Endothelial cell of umbilical vein (primary cell): ENCODE data around the gene ZNF697. TPM values are rescaled to one million over a fixed set of nuclear protein-coding genes. Genes with fewer than 3 reads are reported as not detected.

ENCODE experiments used
- Bru-seq: library from RNA; stranded (reverse); fragments of 400-500 nt; gene quantifications from one replicate; lab custom pipeline; 2021; lab: Mats Ljungman, UMichigan
- BruChase-seq, 2 experiments: library from RNA; stranded (reverse); fragments of 400-500 nt; gene quantifications; one replicate each; lab custom pipeline; 2021; lab: Mats Ljungman, UMichigan
- BruUV-seq: library from RNA; stranded (reverse); fragments of 400-500 nt; replicated peaks from 2 replicates; lab custom pipeline; 2021; lab: Mats Ljungman, UMichigan
- CTCF ChIA-PET: fragments of 300-600, 350-600 bp; sonication (Branson Sonifier 250); formaldehyde crosslinking; loops from one replicate; lab custom pipeline; 2021; ENCODE audit warnings: antibody characterized with exemption, inconsistent platforms; lab: Charles Lee
- POLR2A ChIA-PET: fragments of 300-600, 350-600 bp; sonication (Branson Sonifier 250); formaldehyde crosslinking; loops from one replicate; lab custom pipeline; 2021; ENCODE audit warnings: antibody characterized with exemption, inconsistent platforms; lab: Charles Lee
- DNase-seq: peaks from one replicate; pipeline ENCODE4 v3.0.0-alpha.2; 2011; ENCODE audit warnings: low read depth, low spot score
- FAIRE-seq: peaks from 2 replicates; lab custom pipeline; 2011; peaks lifted over from hg19 to GRCh38; lab: Jason Lieb, UNC
- H2AFZ ChIP-seq: 2 replicates; pipeline ENCODE4 v1.6.0; 2012; ENCODE audit warnings: low read depth, low read length, control low read depth, inconsistent platforms
- H3K27ac ChIP-seq: 2 replicates; pipeline ENCODE4 v1.5.1; 2011; ENCODE audit warnings: low read depth, mild to moderate bottlenecking, control low read depth, low read length, moderate library complexity; ENCODE audit not compliant: insufficient read depth
- H3K27me3 ChIP-seq, 2 experiments: 2 replicates each; pipeline versions ENCODE4 v1.6.0 to v1.6.1; 2011; ENCODE audit warnings: low read length in 2 of 2, mixed read lengths in 1 of 2; ENCODE audit not compliant: control insufficient read depth in 2 of 2, insufficient read depth in 2 of 2
- H3K36me3 ChIP-seq, 2 experiments: 2 replicates in 1 of 2; 3 replicates in 1 of 2; pipeline ENCODE4 v1.5.1; 2011; ENCODE audit warnings: low read length in 2 of 2, mild to moderate bottlenecking in 1 of 2, moderate library complexity in 1 of 2; ENCODE audit not compliant: control insufficient read depth in 2 of 2, insufficient read depth in 2 of 2; ENCODE audit errors: extremely low read depth in 1 of 2
- H3K4me1 ChIP-seq: 3 replicates; pipeline ENCODE4 v1.5.1; 2011; ENCODE audit warnings: mild to moderate bottlenecking, low read length; ENCODE audit not compliant: control insufficient read depth, insufficient read depth; ENCODE audit errors: extremely low read depth
- H3K4me2 ChIP-seq: 2 replicates; pipeline ENCODE4 v1.6.1; 2011; ENCODE audit warnings: low read length, control low read depth, mixed read lengths; ENCODE audit not compliant: insufficient read depth
- H3K4me3 ChIP-seq, 3 experiments: fragments of 200-600 bp in 1 of 3; sonication (generic), shearing (Covaris generic) in 1 of 3; replicated peaks in 1 of 3; 2 replicates each; pipeline ENCODE4 v1.5.1; 2011 to 2016; ENCODE audit warnings: control low read depth in 3 of 3, low read length in 3 of 3, mild to moderate bottlenecking in 2 of 3, inconsistent platforms in 1 of 3, low read depth in 1 of 3, moderate library complexity in 1 of 3; ENCODE audit not compliant: insufficient read depth in 1 of 3
- H3K79me2 ChIP-seq: 2 replicates; pipeline ENCODE4 v1.6.0; 2012; ENCODE audit warnings: low read length, inconsistent platforms; ENCODE audit not compliant: control insufficient read depth, insufficient read depth
- H3K9ac ChIP-seq: replicated peaks from 2 replicates; pipeline ENCODE3; 2011; ENCODE audit warnings: low read length, control low read depth; ENCODE audit not compliant: insufficient read depth; ENCODE audit errors: extremely low read depth
- H3K9me1 ChIP-seq: replicated peaks from 3 replicates; pipeline ENCODE4 v1.6.0; 2011; ENCODE audit warnings: mild to moderate bottlenecking, low read length; ENCODE audit not compliant: control insufficient read depth, insufficient read depth; ENCODE audit errors: extremely low read depth
- H3K9me3 ChIP-seq: replicated peaks from 2 replicates; pipeline ENCODE4 v1.5.1; 2012; ENCODE audit warnings: low read length, inconsistent platforms; ENCODE audit not compliant: control insufficient read depth, insufficient read depth
- H4K20me1 ChIP-seq: replicated peaks from 2 replicates; pipeline ENCODE3; 2011; ENCODE audit warnings: mild to moderate bottlenecking, low read length; ENCODE audit not compliant: control insufficient read depth, insufficient read depth; ENCODE audit errors: extremely low read depth
- CTCF ChIP-seq, 2 donors: IDR thresholded peaks; 1 replicate in 1 of 2; 2 replicates in 1 of 2; pipeline ENCODE4 v1.5.1; 2011; ENCODE audit warnings: low read length in 2 of 2, mild to moderate bottlenecking in 2 of 2, moderate library complexity in 2 of 2, control low read depth in 1 of 2, inconsistent platforms in 1 of 2, low read depth in 1 of 2; ENCODE audit not compliant: insufficient read depth in 1 of 2; ENCODE audit errors: extremely low read depth in 1 of 2
- EZH2 ChIP-seq: IDR thresholded peaks from 2 replicates; pipeline ENCODE4 v1.6.1; 2012; ENCODE audit warnings: borderline replicate concordance, low read depth, mild to moderate bottlenecking, moderate library complexity, low read length, inconsistent platforms; ENCODE audit not compliant: severe bottlenecking
- FOS ChIP-seq: IDR thresholded peaks from 2 replicates; pipeline ENCODE4 v1.6.1; 2011; ENCODE audit warnings: mild to moderate bottlenecking, low read length, moderate library complexity, borderline replicate concordance; ENCODE audit not compliant: insufficient read depth
- MAX ChIP-seq: IDR thresholded peaks from 2 replicates; pipeline ENCODE4 v1.6.1; 2011; ENCODE audit not compliant: insufficient read depth, insufficient read length
- MYC ChIP-seq: IDR thresholded peaks from one replicate; pipeline ENCODE4 v1.6.1; 2011; ENCODE audit warnings: mild to moderate bottlenecking, low read depth, low read length
- POLR2A ChIP-seq: IDR thresholded peaks from 2 replicates; pipeline ENCODE4 v1.6.1; 2012; ENCODE audit warnings: low read depth, mild to moderate bottlenecking, control low read depth, low read length
- POLR2AphosphoS5 ChIP-seq: IDR thresholded peaks from 2 replicates; pipeline ENCODE4 v1.6.1; 2012; ENCODE audit warnings: low read depth, mild to moderate bottlenecking, control low read depth, low read length, moderate library complexity; ENCODE audit not compliant: insufficient read depth
- dilution Hi-C: fragments of 300-500 bp; cut with MboI; formaldehyde crosslinking; loops from one replicate; pipeline ENCODE4 v1.15.0; 2019; ENCODE audit warnings: low sequenced_read_pairs; ENCODE audit not compliant: extremely low pct_ligation_motif_present
- intact Hi-C: fragments of 100-400 bp; cut with micrococcal nuclease; formaldehyde crosslinking; loops from one replicate; pipeline ENCODE4 v1.10.0; 2022
- long read RNA-seq: library from polyadenylated mRNA; stranded (forward); transcript quantifications from one replicate; pipeline ENCODE4 v2.0.0, GENCODE V29; 2021
- polyA minus RNA-seq, 3 experiments: library from RNA; depleted of rRNA, polyadenylated mRNA; stranded (reverse); fragments of >200 nt; gene quantifications; 1 replicate in 1 of 3; 2 replicates in 2 of 3; pipeline ENCODE4 v1.2.3, GENCODE V29; 2011
- polyA plus RNA-seq, 4 experiments: library from polyadenylated mRNA; depleted of rRNA in 3 of 4; stranded (reverse) in 3 of 4; unstranded in 1 of 4; fragments of >200 nt; gene quantifications; 2 replicates each; pipeline versions ENCODE4 v1.2.1 to v1.2.3, GENCODE V29; 2011 to 2012; ENCODE audit warnings: missing spikeins in 1 of 4
- total RNA-seq: library from RNA; stranded (reverse); gene quantifications from 2 replicates; pipeline ENCODE4 v1.2.3, GENCODE V29; 2021

The ZNF697 gene
- total RNA-seq: 14.1 and 15.0 TPM in 2 replicates
- 6.2 and 6.3 TPM in 2 replicates for polyA plus RNA-seq
- 5.2 and 5.9 TPM in 2 replicates for polyA plus RNA-seq (2011; cell fraction: cytosol; rRNA removed)
- 14.7 and 17.0 TPM in 2 replicates for polyA plus RNA-seq (2011; cell fraction: nucleus; rRNA removed)
- polyA plus RNA-seq (2012): 11.7 and 13.9 TPM in 2 replicates
- 15.0 and 16.5 TPM in 2 replicates for polyA minus RNA-seq
- 2.8 TPM for polyA minus RNA-seq (2011; cell fraction: cytosol; rRNA and poly(A)+ RNA removed)
- 30.5 and 32.3 TPM in 2 replicates for polyA minus RNA-seq (2011; cell fraction: nucleus; rRNA and poly(A)+ RNA removed)
- Bru-seq, nascent RNA: percentile 91 among the genes with signal in this experiment
- BruChase-seq, experiment 1, labeled RNA remaining after a 6-hour chase: percentile 89 among the genes with signal in this experiment
- BruChase-seq, experiment 2, labeled RNA remaining after a 2-hour chase: percentile 89 among the genes with signal in this experiment
- long read RNA-seq, partial matches to known transcripts: 0 of 1 reads
- long read RNA-seq, other reads (novel, unspliced or antisense): 1 of 1 reads

GRCh38 chr1:119647734-119648619, at the start of gene ZNF697:
Gene ZNF697, minus strand, starts transcription at chr1:119648266. Its CDS starts 22,166 bp downstream, at chr1:119626100.
- peak; percentile 92 for FAIRE-seq
- dilution Hi-C loops: no loop called here
- peak; percentile 98 for DNase-seq
- H3K4me3 ChIP-seq: peak within 1 kb of the TSS; percentile 53 to 99 (median 70)
- H3K79me2 ChIP-seq: peaks cover 46% of the 10 kb centered on the region
- H3K4me2 ChIP-seq: peak within 1 kb of the TSS; percentile 89
- peaks cover 0 to 3% of the 10 kb centered on the region in 2 experiments for H3K27me3 ChIP-seq
- intact Hi-C loops: loop anchor here (1.0 kb wide), 5 partner anchors 12 to 35 kb away; no protein-coding TSS in a partner anchor
- CTCF ChIA-PET: interaction anchor here (0.6 to 7.2 kb wide), 17 partner anchors 9 to 197 kb away, joined by 3 to 110 read pairs (median 13); partner anchors contain the start of gene PHGDH
- H3K9me3 ChIP-seq: no peaks in the 10 kb centered on the region
- peak within 1 kb of the TSS; percentile 49 for H2AFZ ChIP-seq
- no peaks in the 10 kb centered on the region for H3K9me1 ChIP-seq
- H3K4me1 ChIP-seq: peaks cover 29% of the 10 kb centered on the region
- H4K20me1 ChIP-seq: no peaks in the 10 kb centered on the region
- peak within 1 kb of the TSS; percentile 95 for H3K9ac ChIP-seq
- no peaks in the 10 kb centered on the region for H3K36me3 ChIP-seq
- TF ChIP-seq MAX: peak; percentile 3
- TF ChIP-seq POLR2A: peak; percentile 85
- peak in 1 of 2 donors; percentile 71 for TF ChIP-seq CTCF (IDR thresholded peaks at IDR 0.05; ENCODE audit: extremely low read depth in 1 of 2, insufficient read depth in 1 of 2, low read depth in 1 of 2, low read length in 2 of 2)
- TF ChIP-seq POLR2AphosphoS5: peak; percentile 92
- peak; percentile 13 for TF ChIP-seq MYC
- no peak for TF ChIP-seq EZH2
- TF ChIP-seq FOS: no peak
- peak within 1 kb of the TSS; percentile 91 for H3K27ac ChIP-seq
- POLR2A ChIA-PET: interaction anchor here (0.6 to 2.3 kb wide), 14 partner anchors 12 to 1703 kb away, joined by 3 to 21 read pairs (median 6); no protein-coding TSS in a partner anchor
- BruUV-seq: TSS peak; percentile 1
